Uterus (tissue), 2 donors: ENCODE data around the gene TRAK2.

Source experiments
- POLR2A ChIP-seq, 2 donors: fragments of 450-650 bp; IDR thresholded peaks; one replicate each; pipeline ENCODE4 v1.6.1; 2016; ENCODE audit warnings: antibody characterized with exemption in 2 of 2, mild to moderate bottlenecking in 1 of 2, moderate library complexity in 1 of 2
- TF ChIP-seq, protein P1 (sequence below), 4 experiments: fragments of 200-600 bp in 2 of 4; fragments of 450-650 bp in 2 of 4; sonication (generic) in 2 of 4; IDR thresholded peaks; one replicate each; pipeline ENCODE4 v1.5.1; 2016 to 2019; ENCODE audit warnings: antibody characterized with exemption in 4 of 4, mild to moderate bottlenecking in 2 of 4, moderate library complexity in 1 of 4

DNA sequence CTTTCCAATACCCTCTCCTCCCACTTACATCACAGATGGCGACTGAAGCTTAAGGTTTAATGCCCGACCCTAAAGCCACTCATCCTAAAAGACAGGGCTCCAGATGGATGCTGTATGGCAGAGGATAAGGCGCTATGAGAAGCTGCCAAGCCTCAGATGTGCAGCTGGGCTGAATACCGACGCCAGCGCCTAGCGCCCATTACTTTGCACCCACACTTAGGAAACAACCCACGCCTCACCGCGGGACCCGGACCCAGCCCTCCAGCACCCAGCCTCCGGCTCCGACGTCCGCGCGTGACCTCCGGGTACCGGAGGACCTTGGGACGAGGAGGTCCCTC lies 335 bp downstream of the TRAK2 start:
- TF ChIP-seq POLR2A (IDR thresholded peaks at IDR 0.05) = no peak
- TF ChIP-seq, protein P1, sequence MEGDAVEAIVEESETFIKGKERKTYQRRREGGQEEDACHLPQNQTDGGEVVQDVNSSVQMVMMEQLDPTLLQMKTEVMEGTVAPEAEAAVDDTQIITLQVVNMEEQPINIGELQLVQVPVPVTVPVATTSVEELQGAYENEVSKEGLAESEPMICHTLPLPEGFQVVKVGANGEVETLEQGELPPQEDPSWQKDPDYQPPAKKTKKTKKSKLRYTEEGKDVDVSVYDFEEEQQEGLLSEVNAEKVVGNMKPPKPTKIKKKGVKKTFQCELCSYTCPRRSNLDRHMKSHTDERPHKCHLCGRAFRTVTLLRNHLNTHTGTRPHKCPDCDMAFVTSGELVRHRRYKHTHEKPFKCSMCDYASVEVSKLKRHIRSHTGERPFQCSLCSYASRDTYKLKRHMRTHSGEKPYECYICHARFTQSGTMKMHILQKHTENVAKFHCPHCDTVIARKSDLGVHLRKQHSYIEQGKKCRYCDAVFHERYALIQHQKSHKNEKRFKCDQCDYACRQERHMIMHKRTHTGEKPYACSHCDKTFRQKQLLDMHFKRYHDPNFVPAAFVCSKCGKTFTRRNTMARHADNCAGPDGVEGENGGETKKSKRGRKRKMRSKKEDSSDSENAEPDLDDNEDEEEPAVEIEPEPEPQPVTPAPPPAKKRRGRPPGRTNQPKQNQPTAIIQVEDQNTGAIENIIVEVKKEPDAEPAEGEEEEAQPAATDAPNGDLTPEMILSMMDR (IDR thresholded peaks at IDR 0.05) = no peak
